CD4-positive, alpha-beta T cell treated with Interleukin-6 for 4 hours (primary cell): ENCODE data around the gene PRIMA1.

ENCODE experiments used
- DNase-seq: peaks from one replicate; pipeline ENCODE4 v3.0.0-alpha.2; 2020; ENCODE audit warnings: mixed read lengths

The PRIMA1 gene

DNA sequence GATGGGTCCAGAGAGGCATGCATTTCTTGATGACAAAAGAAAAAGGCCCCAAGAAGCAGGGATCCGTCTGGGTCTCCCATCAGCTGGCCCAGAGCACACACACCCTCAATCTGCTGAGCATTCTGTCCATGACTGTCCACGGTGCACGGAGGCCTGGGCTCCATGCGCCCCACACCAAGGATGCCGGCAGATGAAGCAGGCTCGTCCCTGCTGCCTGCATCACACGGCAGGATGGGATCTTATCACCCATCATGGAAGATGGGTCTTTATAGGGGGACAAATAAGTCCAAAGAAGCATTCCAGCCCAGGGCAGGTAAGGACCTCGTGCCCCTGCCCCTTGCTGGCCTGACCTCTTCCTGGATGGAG is 59.7 kb downstream of the PRIMA1 start:
- no peak for DNase-seq

DNA sequence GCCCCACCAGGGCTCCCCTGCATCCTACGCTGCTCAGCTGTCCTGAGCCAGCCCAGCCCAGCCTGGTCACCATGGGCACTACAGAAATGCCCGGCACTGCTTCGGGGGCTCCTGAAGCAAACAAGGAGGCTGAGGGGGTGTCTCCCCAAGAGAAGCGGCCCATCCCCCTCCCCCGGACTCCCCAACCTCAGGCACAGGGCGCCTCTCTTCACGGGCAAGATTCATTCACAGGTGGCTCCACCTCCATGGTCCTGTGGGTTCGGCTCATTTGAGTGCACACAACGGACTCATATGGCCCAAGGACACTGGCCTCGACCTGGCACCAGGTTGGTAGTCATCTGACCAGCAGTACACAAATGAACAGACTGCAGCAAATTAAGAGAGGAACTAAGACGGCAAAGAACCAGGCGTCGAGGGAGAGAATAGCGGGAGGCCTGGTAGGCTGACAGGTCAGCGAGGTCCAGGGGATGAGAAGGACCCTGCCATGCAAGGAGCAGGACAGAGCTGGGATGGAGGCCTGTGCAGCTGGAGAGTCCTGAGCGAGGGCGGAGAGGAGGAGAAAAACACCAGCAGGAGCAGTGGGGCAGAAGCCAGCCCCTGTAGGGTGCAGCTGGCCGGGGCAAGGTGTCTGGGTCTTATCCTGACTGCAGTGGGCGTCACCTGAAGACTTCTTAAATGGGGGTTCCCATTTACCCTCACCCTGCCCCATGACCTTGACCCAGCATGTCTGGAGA is 60.2 kb downstream of the PRIMA1 start:
- no peak for DNase-seq

DNA sequence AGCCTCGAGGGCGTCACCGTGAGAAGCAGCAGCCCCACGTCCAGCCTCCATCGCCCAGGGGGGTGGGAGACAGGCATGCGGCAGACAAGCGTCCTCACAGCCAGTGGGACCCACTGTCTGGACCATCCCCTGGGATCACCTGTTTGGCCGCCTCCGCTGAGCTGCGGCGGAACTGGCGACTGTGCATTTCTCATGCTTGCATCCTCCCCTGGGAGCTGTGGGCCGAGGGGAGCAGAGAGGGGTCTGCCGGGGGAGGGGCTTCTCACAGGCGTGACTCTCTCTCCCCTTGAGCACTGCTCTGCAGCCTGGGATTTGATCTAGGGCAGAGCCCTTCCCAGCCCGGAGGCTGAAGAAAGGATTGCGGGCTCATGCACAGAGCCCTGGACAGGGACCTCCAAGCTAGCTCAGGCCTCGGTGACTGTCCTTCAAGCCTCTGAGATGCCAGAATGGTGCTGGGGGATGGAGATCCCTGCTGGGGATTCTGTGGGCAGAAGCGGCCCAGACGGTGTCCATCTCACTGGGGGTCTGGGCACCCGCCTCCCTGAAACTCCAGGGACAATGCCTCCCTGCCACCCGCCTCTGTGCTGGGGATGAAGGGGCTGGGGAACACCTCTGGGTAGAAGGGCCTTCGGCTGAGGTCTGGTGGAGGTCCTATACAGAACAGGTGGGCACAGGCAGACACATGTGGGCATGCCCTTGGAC is 61.1 kb downstream of the PRIMA1 start:
- DNase-seq = no peak

DNA sequence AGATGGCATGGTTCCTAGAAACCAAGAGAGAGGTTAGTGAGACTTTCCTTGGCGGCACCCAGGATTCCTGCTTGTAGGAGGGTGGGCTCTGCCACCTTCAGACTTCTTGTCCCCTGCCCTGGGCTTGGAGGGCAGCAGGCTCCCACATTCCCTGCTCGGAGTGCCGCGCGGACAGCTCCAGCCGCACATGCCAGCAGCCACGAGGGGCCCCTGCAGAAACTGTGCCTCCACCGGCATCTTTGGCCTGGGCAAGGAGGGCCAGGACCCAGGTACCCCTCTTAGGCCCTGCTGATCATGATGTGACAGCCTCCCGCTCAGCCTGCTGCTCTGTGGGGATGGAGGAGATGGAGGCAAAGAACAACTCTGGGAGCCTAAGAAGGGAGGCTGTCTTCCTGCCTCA is 62.3 kb downstream of the PRIMA1 start:
- DNase-seq = no peak

DNA sequence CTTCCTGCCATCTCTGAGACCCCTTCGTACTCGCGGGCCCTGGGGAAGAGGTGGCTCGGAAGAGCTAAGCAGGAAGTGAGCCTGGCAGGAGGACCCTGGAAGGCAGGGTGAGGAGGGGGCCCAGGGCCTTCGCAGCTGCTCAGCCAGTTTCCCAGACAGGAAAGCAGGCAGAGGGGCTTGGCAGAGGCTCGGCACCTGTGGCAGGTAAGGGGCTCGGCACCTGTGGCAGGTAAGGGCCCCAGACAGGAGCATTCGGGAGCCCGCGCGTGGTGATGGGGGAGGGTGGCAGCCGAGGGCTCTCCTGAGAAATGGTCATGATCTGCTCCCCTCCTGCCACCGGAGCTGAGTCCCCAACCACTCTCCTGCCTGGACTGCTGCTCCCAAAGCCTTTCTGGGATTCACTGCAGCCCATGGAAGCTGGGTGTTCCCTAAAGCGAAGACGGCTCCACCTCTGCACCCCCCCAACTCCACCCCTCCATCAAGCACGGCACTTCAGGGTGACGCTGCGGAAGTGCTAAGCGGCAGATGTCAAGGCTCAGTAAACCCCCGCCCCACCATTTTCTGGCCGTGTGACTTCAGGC is 63.2 kb downstream of the PRIMA1 start:
- no peak for DNase-seq

DNA sequence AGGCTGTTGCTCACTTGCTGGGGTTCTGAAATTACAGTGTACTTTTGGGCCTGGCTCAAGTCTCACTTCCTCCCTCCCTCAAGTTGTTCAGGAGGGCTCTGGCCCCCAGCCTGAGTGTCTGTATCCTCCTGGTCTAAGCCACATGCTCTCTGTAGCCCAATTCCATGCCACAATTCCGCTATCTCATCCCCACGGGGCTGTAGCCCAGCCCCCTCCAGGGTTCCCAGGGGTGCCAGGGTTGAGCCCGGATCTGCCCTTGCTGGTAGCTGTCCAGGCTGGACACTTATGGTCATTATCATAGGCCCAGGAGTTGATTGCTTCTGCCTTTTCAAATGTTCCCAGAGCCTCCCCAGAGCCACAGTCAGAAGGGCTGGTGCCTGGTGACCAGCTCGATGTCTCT is 65.3 kb downstream of the PRIMA1 start:
- DNase-seq = no peak

DNA sequence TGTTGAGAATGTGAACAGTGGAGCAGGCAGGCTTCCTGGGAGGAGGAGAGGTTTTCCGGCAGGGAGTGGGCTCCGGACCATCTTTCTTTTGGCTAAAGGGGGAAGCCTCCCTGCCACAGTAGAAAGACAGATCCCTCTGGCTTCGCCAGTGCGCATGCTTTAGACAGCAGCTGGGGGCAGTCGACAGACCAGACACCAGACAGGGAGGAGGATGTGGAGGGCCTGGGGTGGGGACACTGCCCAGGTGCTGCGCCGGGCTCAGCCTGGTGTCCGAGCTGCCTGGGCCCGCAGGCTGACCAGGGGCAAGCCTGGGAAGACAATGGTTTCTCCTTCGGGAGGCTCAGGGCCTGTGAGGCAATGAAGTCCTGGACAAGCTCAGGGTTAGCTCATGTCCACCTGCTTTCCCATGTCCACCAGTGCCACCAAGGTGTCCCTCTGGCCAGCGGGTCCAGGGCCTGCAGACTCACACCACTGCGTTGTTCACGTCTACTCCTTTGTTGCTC is 67.3 kb downstream of the PRIMA1 start:
- DNase-seq = no peak

DNA sequence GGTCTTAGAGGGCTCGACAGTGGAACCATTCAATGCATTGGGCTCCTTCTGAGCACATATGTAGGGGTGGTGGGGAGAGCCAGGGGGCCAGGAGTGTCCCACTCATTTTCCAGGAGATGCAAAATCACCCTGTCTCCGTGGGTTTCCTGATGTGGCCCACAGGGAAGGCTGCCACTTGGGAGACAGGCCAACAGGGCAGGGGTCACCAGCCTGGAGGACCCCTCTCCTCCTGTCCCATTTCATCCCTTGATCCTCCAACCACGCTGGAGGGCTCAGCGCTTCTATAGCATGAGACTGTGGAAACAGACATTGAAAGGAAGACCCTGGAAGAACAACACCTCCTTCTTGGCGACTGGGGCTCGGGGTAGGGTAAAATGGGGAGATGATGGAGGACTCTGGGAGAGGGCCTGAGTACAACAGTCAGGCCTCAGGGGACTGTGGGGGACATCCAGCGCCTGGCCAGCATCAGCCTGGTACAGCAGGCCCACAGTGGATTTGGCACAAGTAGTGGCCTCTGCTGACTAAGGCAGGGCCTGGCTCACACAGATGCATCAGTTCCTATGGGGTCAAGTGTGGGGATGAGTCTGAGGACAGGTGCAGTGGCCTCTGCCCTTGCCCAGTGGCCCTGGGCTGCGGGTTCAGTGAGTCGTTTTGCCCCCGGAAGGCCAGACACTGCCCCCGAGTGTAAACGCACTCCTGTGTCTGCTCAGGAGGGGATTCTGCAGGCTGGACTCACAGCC is 68.0 kb downstream of the PRIMA1 start:
- DNase-seq = no peak

DNA sequence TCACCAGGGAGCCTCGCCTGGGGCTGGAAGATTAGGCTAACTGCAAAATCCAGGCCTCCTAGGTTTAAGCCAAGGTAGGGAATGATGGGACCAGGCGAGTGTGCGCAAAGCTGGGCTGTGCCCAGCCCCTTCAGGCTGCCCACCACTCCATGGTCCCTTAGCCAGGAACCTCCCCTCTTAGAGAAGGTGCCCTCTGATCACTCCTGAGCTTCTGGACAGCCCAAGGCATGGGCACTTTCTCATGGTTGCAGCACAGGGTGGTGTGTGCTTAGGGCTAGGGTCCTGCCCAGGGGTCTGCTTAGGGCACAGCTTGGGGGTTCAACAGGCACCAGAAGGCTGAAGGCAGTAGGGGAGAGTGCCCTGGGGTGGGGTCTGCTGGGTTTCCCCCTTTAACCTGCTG is 69.0 kb downstream of the PRIMA1 start:
- DNase-seq = no peak

DNA sequence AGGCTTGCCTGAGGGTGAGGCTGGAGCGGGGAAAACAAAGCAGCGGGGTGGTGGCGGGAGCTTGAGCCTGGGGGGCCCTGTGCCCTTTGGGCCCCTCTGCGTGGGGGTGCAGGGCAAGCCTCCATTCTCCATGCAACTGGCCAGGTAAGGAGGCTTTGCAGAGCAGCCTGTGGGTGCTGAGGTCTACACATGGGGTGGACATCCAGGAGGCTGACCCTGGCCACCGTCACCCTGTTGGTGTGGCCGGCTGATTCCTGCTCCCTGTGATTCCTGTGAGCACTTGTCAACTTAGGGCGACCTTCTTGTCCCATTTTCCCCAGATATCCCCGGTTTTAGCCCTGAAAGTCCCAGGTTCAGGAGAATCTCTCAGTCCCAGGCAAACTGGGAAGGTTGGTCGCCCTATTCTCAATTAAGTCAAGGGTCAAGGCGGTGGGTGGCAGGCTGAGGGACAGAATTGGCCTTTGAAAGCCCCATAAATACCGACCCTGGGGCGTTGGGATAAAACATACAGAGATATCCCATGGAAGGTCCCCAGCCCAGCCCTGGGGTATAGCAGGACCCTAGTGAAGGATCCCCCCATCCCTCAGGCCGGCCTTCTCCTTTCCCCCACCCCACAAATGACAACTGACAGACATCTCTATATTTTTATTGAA is 70.5 kb downstream of the PRIMA1 start:
- DNase-seq = no peak

DNA sequence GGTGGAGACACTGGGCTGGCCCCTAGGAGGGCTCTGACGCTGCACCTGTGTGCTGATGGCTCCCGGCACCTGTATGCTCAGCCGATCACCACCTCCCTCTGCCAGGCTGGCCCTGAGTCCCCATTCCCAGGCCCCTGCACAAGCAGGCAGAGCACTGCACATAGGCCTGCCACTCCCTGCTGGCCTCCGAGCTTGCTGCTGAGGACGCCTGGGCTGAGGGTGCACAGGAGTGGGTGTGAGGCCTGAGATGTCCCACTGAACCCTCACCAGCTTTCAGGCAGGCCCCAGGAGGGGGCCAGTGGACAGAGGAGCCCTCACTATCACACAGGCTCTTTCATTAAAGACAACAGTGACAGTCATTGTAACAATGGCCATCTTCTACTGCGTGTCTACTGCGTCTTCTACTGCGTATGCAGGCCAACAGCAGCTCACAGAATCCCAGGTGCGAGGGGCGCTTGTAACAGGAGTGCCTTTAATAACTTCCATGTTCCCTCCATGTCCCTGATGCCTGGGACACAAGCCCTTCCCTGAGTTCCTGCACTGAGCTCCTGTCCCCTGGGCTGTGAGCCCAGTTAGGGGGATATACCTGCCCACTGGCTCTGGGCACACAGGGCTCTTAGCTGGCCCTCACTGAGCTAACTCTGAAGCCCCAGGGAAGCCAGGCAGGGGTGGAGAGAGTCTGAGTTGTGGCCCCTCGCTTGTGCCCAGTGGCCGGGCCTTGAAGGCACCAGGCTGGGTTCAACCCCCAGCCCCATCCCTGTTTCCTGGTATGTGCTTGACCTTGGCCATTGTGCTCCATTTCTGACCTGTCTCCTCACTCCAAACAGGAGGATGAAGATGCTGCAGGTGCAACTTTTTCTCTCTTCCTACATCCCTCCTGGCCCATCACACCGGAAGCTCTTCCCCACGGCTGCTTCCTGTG is 71.3 kb downstream of the PRIMA1 start:
- no peak for DNase-seq

DNA sequence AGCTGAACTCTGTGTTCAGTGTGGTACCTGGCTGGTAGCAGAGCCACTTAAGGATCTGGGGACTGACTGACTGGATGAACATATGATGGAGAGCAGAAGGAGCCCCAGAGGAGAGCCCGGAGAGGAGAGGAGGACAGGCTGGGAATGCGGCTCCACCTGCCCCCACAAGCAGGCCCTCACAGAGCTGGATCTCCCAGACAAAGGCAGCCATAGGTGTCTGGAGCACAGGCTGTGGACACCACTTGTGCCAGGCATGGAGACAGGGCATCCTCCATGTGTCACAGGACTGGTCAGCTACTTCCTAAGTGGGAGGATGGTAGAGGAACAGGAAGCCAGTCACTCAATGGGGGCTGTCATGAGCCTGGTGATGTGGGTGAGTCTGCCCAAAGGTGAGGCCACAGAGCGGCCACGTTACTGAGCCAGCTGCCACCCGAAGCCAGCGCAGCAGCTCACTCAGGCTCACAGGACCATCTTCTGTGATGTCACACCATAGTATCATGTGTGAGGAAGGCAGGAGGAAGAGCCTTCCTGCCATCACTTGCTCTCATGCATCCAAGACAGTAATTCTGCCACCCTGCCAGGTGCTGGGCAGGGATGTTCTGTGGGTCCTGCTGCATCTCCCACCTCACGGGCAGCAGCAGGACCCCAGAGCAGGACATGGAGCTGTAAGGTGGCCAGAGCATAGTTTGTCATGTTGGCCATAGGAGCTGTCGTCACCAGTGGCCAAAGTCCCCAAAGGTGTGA is 72.1 kb downstream of the PRIMA1 start:
- DNase-seq = no peak

DNA sequence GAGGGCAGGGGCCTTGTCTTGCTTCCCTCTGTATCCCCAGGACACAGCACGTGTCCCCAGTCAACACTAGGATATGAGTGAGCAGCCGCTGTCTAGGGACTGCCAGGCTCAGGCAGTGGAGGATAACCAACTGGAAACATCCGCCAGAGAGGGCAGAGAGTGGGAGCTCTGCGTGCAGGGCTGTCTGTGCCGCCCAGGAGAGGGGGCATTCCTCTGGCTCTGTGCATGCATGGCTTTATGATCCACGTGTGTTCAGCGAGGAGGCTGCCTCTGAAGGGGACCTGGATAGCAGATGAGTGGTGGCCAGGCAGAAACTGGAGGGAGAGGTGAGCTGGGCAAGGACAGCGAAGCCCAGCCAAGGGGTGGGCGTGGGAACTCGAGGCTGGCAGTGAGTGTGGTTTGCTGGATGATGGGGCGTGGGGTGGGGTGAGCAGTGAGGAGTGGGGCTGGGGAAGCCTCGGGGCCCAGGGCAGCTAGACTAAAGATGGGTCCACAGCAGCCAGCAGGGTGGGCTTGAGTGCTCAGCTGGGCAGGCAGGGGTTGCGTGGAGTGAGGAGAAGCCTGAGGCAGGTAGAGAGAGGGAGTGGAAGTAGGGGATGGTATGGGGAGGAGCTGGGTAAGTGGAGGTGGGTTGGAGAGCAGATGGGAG is 72.9 kb downstream of the PRIMA1 start:
- no peak for DNase-seq

DNA sequence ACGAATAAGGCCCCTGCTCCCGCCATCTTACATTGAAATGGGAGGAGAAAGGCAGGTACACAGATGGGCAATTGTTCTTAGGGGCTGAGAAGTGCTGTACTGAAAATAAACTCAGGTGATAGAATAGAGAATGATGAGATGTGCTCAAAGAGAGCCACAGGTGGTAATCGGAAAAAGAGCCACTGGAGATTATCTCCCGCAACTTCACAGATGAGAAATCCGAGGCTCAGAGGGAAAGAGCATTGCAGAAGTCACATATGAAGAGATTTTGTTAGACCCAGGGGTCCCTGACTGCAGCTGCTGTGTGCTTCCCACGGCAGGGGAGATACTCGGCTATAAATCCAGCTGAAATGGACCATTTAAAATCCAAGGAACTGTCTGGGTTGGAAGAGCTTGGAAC is 73.7 kb downstream of the PRIMA1 start:
- no peak for DNase-seq

DNA sequence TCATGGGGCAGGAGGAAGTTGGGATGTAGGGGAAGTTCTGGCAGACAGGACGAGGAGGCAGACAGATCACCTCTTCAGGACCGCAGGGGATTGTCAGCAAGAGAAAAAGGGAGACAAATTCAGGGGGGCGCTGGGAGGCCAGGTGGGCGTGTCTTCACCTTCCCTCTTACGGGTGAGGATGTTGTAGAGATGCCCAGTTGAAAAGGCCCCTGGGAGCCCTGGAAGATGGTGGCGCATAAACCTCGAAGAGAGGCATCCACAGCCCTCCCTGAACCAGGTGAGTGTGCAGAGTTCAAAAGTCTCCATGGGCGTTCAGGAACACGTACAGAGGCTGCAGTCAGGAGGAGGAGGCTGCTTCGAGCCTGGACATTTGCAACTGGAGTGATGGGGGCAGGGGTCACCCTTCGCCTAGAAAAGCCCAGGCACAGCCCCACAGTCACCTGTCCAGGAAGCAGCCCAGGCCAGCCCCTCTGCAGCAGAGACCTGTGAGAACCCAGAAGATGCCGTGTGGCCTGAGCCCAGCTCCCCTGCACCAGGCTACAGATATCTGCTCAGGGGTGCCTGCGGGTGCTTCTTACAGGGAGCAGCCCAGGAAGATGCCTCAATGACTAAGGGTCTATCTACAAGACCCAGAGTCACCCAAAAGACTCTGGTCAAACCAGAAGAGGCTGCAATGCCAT is 74.4 kb downstream of the PRIMA1 start:
- no peak for DNase-seq

DNA sequence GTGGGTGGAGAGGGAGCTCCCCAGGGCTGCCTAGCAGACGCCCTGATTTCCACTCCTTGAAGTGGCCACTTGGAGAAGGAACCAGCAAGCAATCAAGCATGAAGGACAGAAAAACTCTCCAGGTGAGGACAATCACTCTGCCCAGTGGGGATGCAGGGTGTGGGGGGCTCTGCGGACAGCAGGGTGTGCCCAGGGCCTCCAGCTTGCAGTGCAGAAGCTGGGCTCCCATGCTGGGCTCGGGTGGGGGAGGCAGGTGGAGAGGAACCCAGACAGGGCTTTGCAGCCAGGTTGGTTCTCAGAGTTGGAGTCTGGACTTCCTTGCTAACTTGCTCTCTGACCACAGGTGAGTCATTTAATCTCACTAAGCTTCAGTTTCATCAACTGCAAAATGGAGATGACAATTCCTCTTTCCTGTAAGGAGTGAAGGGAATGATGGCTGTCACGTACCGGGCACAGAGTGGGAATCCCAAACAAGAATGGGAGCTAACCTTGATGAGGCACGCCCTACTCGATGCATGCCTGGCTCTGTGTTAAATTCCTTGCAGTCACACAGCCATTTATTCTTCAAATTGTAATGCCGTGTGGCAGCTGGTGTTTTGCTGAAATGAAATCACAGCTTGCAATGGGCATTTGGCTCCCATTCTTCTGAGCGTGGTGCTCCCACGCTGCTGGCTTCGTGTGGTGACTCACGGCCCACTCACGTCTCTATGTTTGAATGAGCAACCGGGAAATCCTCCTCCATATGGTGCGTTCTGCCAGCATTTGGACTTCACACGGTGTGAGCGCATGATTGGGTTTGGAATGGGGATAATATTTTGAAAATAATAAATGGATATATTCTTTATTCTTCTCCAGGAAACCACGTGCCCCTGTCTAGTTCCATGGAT is 75.2 kb downstream of the PRIMA1 start:
- DNase-seq = no peak

DNA sequence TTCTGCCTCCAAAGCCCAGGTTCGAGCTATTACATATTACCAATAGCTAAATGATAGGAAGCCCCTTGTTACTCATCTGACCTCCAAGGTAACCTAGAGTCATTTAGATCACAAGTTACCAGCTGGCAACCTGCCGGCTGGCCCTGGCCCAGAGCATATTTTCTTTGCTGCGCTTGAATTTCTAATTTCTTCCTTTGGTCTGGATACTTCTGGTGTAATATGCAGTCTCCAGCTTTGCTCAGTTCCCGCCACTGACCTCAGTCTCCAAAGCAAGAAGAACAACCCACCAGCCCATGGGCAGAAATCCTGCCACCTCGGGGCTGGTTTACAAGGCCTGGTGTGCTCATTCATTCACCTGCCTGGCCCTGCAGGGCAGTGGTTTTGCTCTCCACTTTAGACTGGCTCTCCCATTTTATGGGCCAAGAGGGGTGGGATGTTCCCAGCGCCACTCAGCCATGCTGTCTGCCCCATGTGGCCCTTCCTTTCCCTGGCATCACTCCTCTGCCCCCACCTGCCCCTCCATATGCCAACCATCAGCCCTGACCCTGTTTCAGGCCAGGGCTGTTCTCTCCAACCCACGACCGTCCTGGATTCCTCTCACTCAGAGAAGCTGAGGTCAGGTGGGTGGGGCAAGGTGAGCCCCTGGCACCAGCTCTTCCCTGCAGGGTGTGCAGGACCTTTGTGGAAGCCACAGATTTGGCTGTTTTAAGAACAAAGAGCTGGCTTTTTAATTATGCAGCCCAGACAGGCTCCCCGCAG is 76.0 kb downstream of the PRIMA1 start:
- DNase-seq = no peak

DNA sequence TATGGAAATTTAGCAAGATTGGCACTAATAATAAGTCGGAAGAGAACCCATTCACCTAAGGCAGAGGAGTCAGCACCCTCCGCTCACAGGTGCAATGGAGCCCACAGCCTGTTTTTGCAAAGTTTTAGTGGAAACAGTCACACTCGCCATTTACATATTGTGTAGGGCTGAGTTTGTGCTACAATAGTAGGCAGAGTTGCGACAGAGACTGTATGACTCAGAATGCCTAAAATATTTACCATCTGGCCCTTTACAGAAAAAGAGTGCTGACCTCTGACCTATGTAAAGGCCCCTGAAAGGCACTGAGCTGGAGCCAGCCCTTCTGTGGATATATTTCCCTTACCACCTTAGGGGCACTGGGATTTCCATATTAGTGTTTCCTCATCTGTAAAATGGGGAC is 79.0 kb downstream of the PRIMA1 start:
- no peak for DNase-seq
